ENCODE results near the gene COL4A2.

COL4A2 gene

GRCh38 chr13:110343241-110343865, 36.3 kb downstream of the COL4A2 start:
- Histone ChIP-seq H3K36me3 (ENCODE audit: control insufficient read depth, insufficient read depth, low read length) (no peaks in the 10 kb centered on the region), H3K27ac (ENCODE audit: low read depth, low read length) (peak overlapping the region; percentile 95), H3K9ac (ENCODE audit: low read length) (no peak overlapping the region), H3K4me1 (ENCODE audit: control insufficient read depth, insufficient read depth, low read length) (peaks cover 68% of the 10 kb centered on the region), H3K4me3 (ENCODE audit: low read length) (no peak overlapping the region), H3K27me3 (ENCODE audit: control insufficient read depth, insufficient read depth, low read length) (no peaks in the 10 kb centered on the region)

- Histone ChIP-seq H3K9ac (ENCODE audit: low read length) (no peak overlapping the region), H3K4me1 (ENCODE audit: control insufficient read depth, insufficient read depth, low read length) (peaks cover 59% of the 10 kb centered on the region), H3K4me3 (ENCODE audit: low read length) (no peak overlapping the region), H3K36me3 (ENCODE audit: control insufficient read depth, insufficient read depth, low read length) (no peaks in the 10 kb centered on the region), H3K27me3 (ENCODE audit: control insufficient read depth, insufficient read depth, low read length) (no peaks in the 10 kb centered on the region), H3K27ac (ENCODE audit: low read depth, low read length) (peak overlapping the region; percentile 95)
Measured at GRCh38 chr13:110344320-110344719, 37.2 kb downstream of the COL4A2 start.

GRCh38 chr13:110345266-110345665, 38.2 kb downstream of the COL4A2 start:
- no peak overlapping the region for H3K4me3 ChIP-seq (ENCODE audit: low read length)
- no peaks in the 10 kb centered on the region for H3K27me3 ChIP-seq (ENCODE audit: control insufficient read depth, insufficient read depth, low read length)
- no peak overlapping the region for H3K9ac ChIP-seq (ENCODE audit: low read length)
- peaks cover 49% of the 10 kb centered on the region for H3K4me1 ChIP-seq (ENCODE audit: control insufficient read depth, insufficient read depth, low read length)
- no peaks in the 10 kb centered on the region for H3K36me3 ChIP-seq (ENCODE audit: control insufficient read depth, insufficient read depth, low read length)
- H3K27ac ChIP-seq (ENCODE audit: low read depth, low read length) = peak overlapping the region; percentile 95

GRCh38 chr13:110345701-110346100, 38.6 kb downstream of the COL4A2 start:
- Histone ChIP-seq H3K27me3 (ENCODE audit: control insufficient read depth, insufficient read depth, low read length) (no peaks in the 10 kb centered on the region), H3K9ac (ENCODE audit: low read length) (no peak overlapping the region), H3K4me1 (ENCODE audit: control insufficient read depth, insufficient read depth, low read length) (peaks cover 45% of the 10 kb centered on the region), H3K4me3 (ENCODE audit: low read length) (no peak overlapping the region), H3K27ac (ENCODE audit: low read depth, low read length) (peak overlapping the region; percentile 74), H3K36me3 (ENCODE audit: control insufficient read depth, insufficient read depth, low read length) (no peaks in the 10 kb centered on the region)

- H3K9ac ChIP-seq (ENCODE audit: low read length) = no peak overlapping the region
- no peak overlapping the region for H3K4me3 ChIP-seq (ENCODE audit: low read length)
- no peaks in the 10 kb centered on the region for H3K36me3 ChIP-seq (ENCODE audit: control insufficient read depth, insufficient read depth, low read length)
- no peaks in the 10 kb centered on the region for H3K27me3 ChIP-seq (ENCODE audit: control insufficient read depth, insufficient read depth, low read length)
- peak overlapping the region; percentile 74 for H3K27ac ChIP-seq (ENCODE audit: low read depth, low read length)
- peaks cover 37% of the 10 kb centered on the region for H3K4me1 ChIP-seq (ENCODE audit: control insufficient read depth, insufficient read depth, low read length)
Measured at GRCh38 chr13:110346661-110347067, 39.6 kb downstream of the COL4A2 start.

GRCh38 chr13:110347088-110347487, 40.0 kb downstream of the COL4A2 start:
- peaks cover 35% of the 10 kb centered on the region for H3K4me1 ChIP-seq (ENCODE audit: control insufficient read depth, insufficient read depth, low read length)
- no peak overlapping the region for H3K4me3 ChIP-seq (ENCODE audit: low read length)
- H3K36me3 ChIP-seq (ENCODE audit: control insufficient read depth, insufficient read depth, low read length) = no peaks in the 10 kb centered on the region
- peak overlapping the region; percentile 74 for H3K27ac ChIP-seq (ENCODE audit: low read depth, low read length)
- H3K27me3 ChIP-seq (ENCODE audit: control insufficient read depth, insufficient read depth, low read length) = no peaks in the 10 kb centered on the region
- H3K9ac ChIP-seq (ENCODE audit: low read length) = no peak overlapping the region

GRCh38 chr13:110347535-110348308, 40.6 kb downstream of the COL4A2 start:
- Histone ChIP-seq H3K9ac (ENCODE audit: low read length) (no peak overlapping the region), H3K27me3 (ENCODE audit: control insufficient read depth, insufficient read depth, low read length) (no peaks in the 10 kb centered on the region), H3K36me3 (ENCODE audit: control insufficient read depth, insufficient read depth, low read length) (no peaks in the 10 kb centered on the region), H3K4me3 (ENCODE audit: low read length) (no peak overlapping the region), H3K27ac (ENCODE audit: low read depth, low read length) (peak overlapping the region; percentile 74), H3K4me1 (ENCODE audit: control insufficient read depth, insufficient read depth, low read length) (peaks cover 35% of the 10 kb centered on the region)

- Histone ChIP-seq H3K4me3 (ENCODE audit: low read length) (no peak overlapping the region), H3K27ac (ENCODE audit: low read depth, low read length) (peak overlapping the region; percentile 74), H3K27me3 (ENCODE audit: control insufficient read depth, insufficient read depth, low read length) (no peaks in the 10 kb centered on the region), H3K4me1 (ENCODE audit: control insufficient read depth, insufficient read depth, low read length) (peaks cover 35% of the 10 kb centered on the region), H3K9ac (ENCODE audit: low read length) (no peak overlapping the region), H3K36me3 (ENCODE audit: control insufficient read depth, insufficient read depth, low read length) (no peaks in the 10 kb centered on the region)
Measured at GRCh38 chr13:110348309-110349105, 41.4 kb downstream of the COL4A2 start.

GRCh38 chr13:110349239-110349638, 42.2 kb downstream of the COL4A2 start:
- no peaks in the 10 kb centered on the region for H3K36me3 ChIP-seq (ENCODE audit: control insufficient read depth, insufficient read depth, low read length)
- H3K4me3 ChIP-seq (ENCODE audit: low read length) = no peak overlapping the region
- H3K4me1 ChIP-seq (ENCODE audit: control insufficient read depth, insufficient read depth, low read length) = peaks cover 40% of the 10 kb centered on the region
- peak overlapping the region; percentile 16 for H3K27ac ChIP-seq (ENCODE audit: low read depth, low read length)
- H3K9ac ChIP-seq (ENCODE audit: low read length) = no peak overlapping the region
- no peaks in the 10 kb centered on the region for H3K27me3 ChIP-seq (ENCODE audit: control insufficient read depth, insufficient read depth, low read length)

- Histone ChIP-seq H3K36me3 (ENCODE audit: control insufficient read depth, insufficient read depth, low read length) (no peaks in the 10 kb centered on the region), H3K4me1 (ENCODE audit: control insufficient read depth, insufficient read depth, low read length) (peaks cover 41% of the 10 kb centered on the region), H3K27ac (ENCODE audit: low read depth, low read length) (no peak overlapping the region), H3K9ac (ENCODE audit: low read length) (no peak overlapping the region), H3K4me3 (ENCODE audit: low read length) (no peak overlapping the region), H3K27me3 (ENCODE audit: control insufficient read depth, insufficient read depth, low read length) (no peaks in the 10 kb centered on the region)
Measured at GRCh38 chr13:110350049-110350448, 43.0 kb downstream of the COL4A2 start.

GRCh38 chr13:110350509-110350908, 43.4 kb downstream of the COL4A2 start:
- Histone ChIP-seq H3K4me1 (ENCODE audit: control insufficient read depth, insufficient read depth, low read length) (peaks cover 41% of the 10 kb centered on the region), H3K36me3 (ENCODE audit: control insufficient read depth, insufficient read depth, low read length) (no peaks in the 10 kb centered on the region), H3K4me3 (ENCODE audit: low read length) (no peak overlapping the region), H3K9ac (ENCODE audit: low read length) (no peak overlapping the region), H3K27ac (ENCODE audit: low read depth, low read length) (peak overlapping the region; percentile 29), H3K27me3 (ENCODE audit: control insufficient read depth, insufficient read depth, low read length) (no peaks in the 10 kb centered on the region)

GRCh38 chr13:110351636-110352420, 44.7 kb downstream of the COL4A2 start:
- peaks cover 45% of the 10 kb centered on the region for H3K4me1 ChIP-seq (ENCODE audit: control insufficient read depth, insufficient read depth, low read length)

More at GRCh38 chr13:110351636-110352420, 44.7 kb downstream of the COL4A2 start:
- Histone ChIP-seq H3K27me3 (ENCODE audit: control insufficient read depth, insufficient read depth, low read length) (no peaks in the 10 kb centered on the region), H3K36me3 (ENCODE audit: control insufficient read depth, insufficient read depth, low read length) (no peaks in the 10 kb centered on the region), H3K4me3 (ENCODE audit: low read length) (no peak overlapping the region), H3K27ac (ENCODE audit: low read depth, low read length) (peak overlapping the region; percentile 89), H3K9ac (ENCODE audit: low read length) (no peak overlapping the region)
